NCI-H2171 treated with DMSO at 0.1 percent for 48 hours (cell line): ENCODE data around the gene RAPGEF4.
A peak's percentile ranks its signal among the peaks of the same experiment; 100 is the strongest.
"Not testable (repeated sequence)": the region's sequence is repeated elsewhere in the genome, so short reads cannot be mapped to it uniquely, and the experiment has no call there.

ENCODE experiments used
- DNase-seq: peaks from one replicate; lab custom pipeline; 2025; lab: John Stamatoyannopoulos, UW

The RAPGEF4 gene

GRCh38 chr2:172726172-172726735, 9.4 kb upstream of the RAPGEF4 start:
- no peak for DNase-seq

- DNase-seq, result no peak
Observed at GRCh38 chr2:172730411-172730810, 5.2 kb upstream of the RAPGEF4 start.

GRCh38 chr2:172734711-172735581, 699 bp upstream of the RAPGEF4 start:
- peak; percentile 26 for DNase-seq

- DNase-seq, result peak; percentile 18
Observed at GRCh38 chr2:172736424-172737174, 954 bp downstream of the RAPGEF4 start.

GRCh38 chr2:172739661-172740266, 4.1 kb downstream of the RAPGEF4 start:
- no peak for DNase-seq

- no peak for DNase-seq
Observed at GRCh38 chr2:172740856-172741255, 5.2 kb downstream of the RAPGEF4 start.

GRCh38 chr2:172742931-172743540, 7.4 kb downstream of the RAPGEF4 start:
- DNase-seq, result no peak

- DNase-seq, result no peak
Observed at GRCh38 chr2:172743898-172744297, 8.3 kb downstream of the RAPGEF4 start.

- DNase-seq, result no peak
Observed at GRCh38 chr2:172745636-172746035, 10.0 kb downstream of the RAPGEF4 start.

- DNase-seq, result not testable (repeated sequence)
Observed at GRCh38 chr2:172748543-172748942, 12.9 kb downstream of the RAPGEF4 start.

GRCh38 chr2:172749388-172749787, 13.7 kb downstream of the RAPGEF4 start:
- no peak for DNase-seq

- no peak for DNase-seq
Observed at GRCh38 chr2:172751564-172751963, 15.9 kb downstream of the RAPGEF4 start.

GRCh38 chr2:172753610-172754009, 18.0 kb downstream of the RAPGEF4 start:
- no peak for DNase-seq

GRCh38 chr2:172759441-172759840, 23.8 kb downstream of the RAPGEF4 start:
- DNase-seq, result peak; percentile 61

GRCh38 chr2:172761306-172761705, 25.7 kb downstream of the RAPGEF4 start:
- DNase-seq, result no peak

GRCh38 chr2:172762574-172762973, 26.9 kb downstream of the RAPGEF4 start:
- no peak for DNase-seq

- no peak for DNase-seq
Observed at GRCh38 chr2:172763079-172763478, 27.4 kb downstream of the RAPGEF4 start.

GRCh38 chr2:172765662-172766061, 30.0 kb downstream of the RAPGEF4 start:
- DNase-seq, result no peak

GRCh38 chr2:172768401-172768800, 32.8 kb downstream of the RAPGEF4 start:
- no peak for DNase-seq

- no peak for DNase-seq
Observed at GRCh38 chr2:172769879-172770278, 34.2 kb downstream of the RAPGEF4 start.

- DNase-seq, result no peak
Observed at GRCh38 chr2:172770887-172771286, 35.2 kb downstream of the RAPGEF4 start.

- no peak for DNase-seq
Observed at GRCh38 chr2:172772633-172773032, 37.0 kb downstream of the RAPGEF4 start.
